ENCODE results near the gene MAN1C1.
"Not testable (repeated sequence)": the region's sequence is repeated elsewhere in the genome, so short reads cannot be mapped to it uniquely, and the experiment has no call there.

MAN1C1 gene

DNA sequence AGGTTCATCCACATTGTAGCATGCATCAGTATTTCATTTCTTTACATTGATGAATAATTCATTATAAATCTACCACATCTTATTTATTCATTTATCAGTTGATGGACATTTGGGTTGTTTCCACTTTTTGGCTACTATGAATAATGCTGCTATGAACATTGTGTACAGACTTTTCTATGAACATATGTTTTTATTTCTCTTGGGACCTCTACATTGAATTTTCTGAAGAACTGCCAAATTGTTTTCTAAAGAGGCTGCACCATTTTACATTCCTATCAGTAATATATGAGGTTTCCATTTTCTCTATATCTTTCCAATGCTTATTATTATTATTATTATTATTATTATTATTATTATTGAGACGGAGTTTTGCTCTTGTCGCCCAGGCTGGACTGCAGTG lies 102.1 kb downstream of the MAN1C1 start:
- no peak for ATAC-seq

DNA sequence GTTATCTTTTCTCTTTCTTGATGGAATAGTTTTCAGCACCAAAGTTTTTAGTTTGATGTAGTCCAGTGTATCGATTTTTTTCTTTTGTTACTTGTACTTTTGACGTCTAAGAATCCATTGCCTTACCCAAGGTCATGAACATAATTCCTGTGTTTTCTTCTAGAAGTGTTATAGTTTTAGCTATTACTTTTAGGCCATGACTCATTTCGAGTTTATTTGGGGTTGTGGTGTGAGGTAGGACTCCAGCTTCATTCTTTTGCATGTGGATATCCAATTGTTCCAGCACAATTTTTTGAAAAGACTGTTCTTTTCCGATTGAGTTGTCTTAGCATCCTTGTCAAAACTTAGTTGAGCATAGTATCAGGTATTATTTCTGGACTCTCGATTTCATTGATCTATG lies 104.0 kb downstream of the MAN1C1 start:
- no peak for ATAC-seq

DNA sequence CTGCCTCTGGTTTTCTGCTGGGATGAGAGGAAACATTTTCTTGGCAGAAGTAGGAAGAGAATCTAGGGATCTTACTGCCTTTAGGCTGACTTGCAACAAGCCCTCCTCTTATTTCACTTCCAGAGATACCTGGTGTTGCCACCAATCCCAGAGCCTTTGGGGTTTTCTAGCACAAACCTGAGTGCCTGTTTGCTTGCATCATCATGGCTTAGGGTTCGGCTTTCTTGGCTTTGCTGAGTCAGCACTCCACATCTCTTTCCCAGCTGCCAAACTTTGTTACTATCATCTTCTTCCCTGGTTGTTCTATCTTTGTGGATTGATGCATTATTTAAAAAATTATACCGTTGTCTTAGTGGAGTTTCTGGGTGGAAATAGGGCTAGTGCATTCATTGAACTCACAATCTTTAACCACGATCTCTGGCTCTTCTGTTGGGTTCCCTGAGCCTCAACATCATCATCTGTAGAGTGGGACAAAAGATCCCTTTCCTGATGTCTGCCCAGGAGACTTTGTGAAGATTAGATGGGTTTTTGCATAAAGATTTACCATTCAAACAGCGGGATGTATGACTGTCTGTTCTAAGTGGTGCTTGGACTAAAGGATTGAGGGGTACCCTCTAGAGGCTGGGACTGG lies 106.8 kb downstream of the MAN1C1 start:
- no peak for ATAC-seq

DNA sequence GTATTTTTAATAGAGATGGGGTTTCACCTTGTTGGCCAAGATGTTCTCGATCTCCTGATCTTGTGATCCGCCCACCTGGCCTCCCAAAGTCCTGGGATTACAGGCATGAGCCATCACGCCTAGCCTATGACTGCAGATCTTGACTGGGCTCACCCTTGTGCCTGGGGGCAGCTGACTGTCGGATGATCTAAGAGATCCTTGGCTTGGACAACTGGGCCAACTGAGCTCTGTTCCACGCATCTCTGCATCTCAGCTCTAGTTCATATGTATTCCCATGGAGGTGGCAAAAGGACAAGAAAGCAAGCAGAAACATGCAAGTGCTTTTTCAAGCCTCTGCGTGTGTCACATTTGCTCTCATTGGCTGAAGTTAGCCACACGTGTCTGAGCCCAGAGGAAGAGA lies 107.6 kb downstream of the MAN1C1 start:
- no peak for ATAC-seq

DNA sequence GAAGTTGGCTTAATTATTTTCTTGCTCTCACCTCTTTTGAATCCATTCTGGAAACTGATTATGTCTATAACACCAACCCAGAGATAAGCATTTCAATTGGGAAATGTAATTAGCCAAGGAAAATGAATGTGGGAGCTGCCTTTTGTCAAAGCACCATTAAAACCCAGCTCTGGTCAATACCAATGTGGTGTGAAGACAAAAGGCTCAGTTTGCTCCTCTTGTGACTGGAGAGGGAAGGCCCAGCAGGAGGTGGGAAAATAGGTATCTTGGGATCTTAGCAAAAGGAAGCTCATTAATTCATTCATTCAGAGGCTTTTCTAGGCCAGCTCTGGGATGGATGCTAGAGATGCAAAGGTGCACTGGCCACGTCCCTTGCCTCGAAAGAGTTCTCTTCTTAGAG lies 108.4 kb downstream of the MAN1C1 start:
- ATAC-seq: no peak

DNA sequence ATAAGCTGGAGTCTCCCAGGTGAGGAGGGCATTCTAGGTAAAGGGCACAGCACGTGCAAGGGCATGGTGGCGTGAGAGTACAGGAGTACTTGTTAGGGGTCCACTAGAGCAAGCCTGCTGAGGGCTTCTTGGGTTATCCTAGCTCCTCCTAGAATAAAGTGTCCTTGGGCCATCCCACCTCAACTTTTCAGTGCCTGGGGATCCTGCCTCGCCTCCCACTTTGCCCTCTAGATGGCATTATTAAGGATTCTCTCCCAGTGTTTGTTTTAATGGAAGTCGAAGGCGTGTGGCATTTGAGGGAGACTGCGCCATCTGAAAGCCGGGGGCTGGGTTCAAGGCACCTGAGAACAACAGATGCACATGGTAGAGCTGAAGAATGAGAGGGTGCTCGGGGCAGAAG lies 108.9 kb downstream of the MAN1C1 start:
- no peak for ATAC-seq

DNA sequence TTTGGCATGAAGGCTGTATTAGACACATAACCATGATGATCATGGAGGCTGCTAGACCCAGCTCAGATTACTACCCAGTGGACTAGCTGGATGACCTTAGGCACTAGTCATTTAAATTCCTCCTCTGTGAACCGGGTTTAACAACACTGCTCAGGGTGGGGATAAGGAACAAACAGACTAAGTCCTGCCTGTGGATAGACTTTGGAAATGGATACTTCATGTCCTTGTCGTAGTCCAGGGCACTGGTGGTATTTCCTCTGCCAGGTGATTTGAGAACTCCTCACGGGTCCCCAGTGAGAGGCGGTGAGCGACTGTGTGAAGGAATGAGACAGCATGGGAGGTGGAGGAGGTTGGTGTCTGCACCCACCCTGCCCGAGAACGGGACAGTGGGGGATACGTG lies 110.5 kb downstream of the MAN1C1 start:
- ATAC-seq: no peak

DNA sequence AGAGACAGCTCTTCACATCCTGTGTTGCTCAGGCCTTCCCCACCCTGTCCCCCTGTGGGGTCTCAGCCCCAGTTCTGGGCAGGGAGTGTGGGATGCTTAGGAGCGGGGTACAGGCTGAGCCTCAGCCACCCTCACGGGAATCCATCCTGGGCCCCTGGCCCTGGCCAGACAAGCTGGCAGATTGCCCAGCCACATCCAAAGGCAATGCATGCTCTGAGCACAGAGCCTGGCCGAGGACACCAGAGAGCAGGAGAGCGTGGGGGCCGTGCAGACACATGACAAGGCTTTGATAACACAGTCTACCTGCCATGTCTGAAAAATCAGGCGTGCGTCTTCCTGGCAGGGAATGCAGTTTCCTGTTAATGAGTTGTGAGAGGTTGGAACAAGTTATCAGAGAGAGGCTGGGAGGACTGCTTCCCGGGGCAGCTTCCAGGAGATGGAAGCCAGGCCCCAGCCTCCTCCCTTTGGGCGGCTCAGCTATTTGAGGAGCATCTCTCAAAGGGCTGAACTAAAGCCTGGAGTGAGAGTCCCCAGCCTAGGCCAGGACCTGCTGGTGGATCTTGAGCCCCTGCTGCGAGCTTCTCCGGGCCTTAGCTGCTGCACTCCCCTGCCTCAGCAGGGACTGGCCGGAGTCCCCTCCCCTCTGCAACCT lies 111.2 kb downstream of the MAN1C1 start:
- no peak for ATAC-seq

DNA sequence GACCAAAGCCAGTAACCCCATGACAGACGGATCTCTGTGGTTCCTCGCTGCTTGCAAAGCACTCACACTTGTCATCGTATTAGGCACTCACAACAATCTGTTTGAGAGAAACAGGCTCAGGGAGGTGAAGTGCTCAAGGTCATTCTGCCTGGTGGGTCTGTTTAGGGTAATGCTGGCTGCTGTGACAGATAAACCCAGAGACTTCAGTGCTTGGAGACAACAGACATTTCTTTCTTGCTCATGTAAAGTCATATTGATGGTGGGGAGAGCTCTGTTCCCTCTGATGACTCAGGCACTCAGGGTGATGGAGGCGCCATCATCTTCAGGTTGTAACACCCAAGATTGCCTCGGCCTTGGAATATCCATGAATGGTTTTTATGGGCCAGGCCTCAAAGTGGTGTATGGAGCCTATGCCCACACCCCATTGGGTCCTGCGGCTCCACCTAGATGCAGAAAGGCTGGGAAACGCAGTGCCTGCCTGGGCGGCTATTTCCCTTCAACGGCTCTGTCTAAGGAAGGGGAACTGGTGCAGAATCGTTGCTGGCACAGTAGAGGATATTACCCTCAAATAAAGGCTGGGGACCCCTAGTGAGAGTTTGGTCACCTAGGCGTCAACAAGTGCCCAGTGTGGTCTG lies 111.8 kb downstream of the MAN1C1 start:
- ATAC-seq: no peak

DNA sequence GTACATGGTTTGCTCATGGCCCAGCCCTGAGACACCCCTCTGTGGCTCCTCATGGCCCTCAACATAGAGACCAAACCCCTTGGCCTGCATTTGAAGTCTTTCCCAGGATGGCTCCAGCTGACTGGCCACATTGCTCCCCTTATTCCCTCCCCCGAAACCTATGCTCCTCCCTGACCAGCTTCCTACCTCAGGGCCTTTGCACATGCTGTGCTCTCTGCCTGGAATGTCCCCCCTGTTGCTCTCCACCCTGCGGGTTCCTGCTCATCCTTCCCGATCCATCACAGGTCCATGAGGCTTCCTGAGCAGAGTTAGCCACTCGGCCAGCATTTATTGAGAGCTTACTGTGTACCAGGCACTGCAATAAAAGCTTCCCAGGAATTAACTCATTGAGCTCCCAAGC lies 112.5 kb downstream of the MAN1C1 start:
- ATAC-seq: no peak

DNA sequence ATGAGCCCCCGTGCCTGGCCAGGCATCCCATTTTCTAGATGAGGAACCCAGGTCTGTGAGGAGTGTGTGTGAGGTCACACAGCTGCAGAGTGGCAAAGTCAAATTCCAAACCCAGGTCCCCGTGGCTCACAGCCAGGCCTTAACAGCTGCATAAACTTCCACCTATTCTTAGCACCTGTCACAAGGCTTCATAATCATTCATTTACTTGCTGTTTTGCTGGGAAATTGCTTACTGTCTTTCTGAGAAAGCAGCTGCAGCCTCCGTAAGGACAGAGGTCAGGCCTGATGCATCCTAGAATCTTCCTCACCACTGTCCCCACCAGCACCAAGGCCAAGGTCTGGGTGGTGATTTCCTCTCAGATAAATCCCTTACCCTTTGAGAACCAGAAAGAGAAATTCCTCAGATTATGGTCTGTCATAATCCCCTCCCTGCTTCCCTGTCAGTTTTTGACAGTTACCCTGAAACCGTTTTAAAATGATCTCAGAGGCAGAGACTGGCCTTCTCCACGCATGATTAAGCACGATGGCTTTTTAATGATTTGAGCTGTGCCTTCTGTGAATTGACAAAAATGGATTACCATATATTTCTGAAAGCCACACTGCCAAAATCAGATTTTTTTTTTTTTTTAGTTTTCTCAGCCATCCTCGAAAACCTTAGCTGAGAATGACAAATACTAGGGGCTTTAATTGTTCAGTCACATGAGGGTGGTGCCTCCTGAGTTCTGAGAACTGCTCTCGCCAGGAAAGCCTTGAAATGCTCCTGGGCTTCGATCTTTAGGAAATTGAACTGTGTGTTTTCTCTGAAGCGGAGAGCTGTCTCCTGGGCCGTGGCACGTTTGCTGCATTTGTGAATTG lies 113.4 kb downstream of the MAN1C1 start:
- no peak for ATAC-seq

DNA sequence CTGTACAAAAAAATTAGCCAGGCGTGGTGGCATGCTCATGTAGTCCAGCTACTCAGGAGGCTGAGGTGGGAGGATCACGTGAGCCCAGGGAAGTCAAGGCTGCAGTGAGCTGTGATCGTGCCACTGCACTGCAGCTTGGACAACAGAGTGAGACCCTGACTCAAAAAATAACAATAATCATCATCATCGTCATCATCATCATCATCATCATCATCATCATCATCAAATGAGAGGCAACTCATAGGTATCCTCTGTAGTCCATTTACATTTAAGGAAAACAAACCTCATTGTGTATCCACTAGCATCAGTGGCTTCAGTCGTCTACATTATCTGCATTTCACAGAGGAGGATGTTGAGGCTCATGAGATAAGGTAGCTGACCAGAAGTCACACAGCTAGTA lies 114.6 kb downstream of the MAN1C1 start:
- ATAC-seq: no peak

DNA sequence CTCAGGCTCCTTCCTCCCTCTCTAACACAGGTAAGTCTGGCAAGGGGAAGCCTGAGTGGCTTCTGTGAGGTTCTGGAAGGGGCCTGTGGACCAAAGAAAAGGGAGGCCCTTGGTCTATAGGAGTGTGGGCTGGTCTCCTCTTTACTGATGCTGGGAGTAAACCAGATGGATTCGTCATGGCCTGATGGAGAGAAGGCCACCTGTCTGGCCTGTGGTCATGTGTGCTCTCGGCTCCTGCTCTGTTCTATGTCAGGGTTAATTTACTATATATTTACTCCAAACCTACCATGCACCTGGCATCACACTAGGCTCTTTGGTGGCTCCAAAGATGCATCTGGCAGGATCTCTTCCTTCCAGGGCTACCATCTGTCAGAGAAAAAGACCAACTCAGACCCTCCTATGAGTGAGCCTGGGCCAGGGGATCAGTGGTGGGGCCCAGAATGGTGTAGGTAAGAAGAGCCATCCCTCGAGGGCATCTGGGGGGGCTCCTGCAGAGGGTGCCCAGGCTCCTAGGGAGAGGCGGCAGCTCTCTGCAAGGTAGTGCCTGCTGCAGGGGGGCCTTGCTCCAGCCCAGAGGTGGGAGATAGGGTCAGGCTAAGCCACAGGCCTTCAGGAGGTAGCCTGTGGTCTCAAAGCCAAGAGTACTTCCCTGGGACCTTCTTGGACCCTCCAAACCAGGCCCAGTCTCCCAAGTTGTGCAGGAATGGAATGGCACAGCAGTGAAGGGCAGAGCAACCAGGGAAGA lies 115.2 kb downstream of the MAN1C1 start:
- ATAC-seq: no peak

DNA sequence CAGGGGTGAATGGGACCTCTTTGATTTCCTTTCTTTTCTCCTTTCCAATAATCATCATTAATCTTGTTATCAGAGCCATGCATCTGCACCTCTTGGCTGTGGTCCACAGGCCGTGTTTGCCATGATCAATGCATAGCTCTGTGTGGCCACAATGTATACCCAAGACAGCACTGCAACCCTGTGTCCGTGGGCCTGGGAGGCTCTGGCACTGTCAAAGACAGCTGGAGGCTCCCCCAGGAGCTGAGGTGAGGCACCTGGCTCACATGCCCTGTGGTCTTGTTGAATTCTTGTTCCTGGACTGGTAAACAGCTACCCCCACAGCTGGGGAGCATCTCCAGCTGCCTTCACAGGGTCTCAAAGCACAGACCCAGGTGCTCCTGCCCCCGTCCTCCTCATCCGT lies 116.2 kb downstream of the MAN1C1 start:
- ATAC-seq: no peak

DNA sequence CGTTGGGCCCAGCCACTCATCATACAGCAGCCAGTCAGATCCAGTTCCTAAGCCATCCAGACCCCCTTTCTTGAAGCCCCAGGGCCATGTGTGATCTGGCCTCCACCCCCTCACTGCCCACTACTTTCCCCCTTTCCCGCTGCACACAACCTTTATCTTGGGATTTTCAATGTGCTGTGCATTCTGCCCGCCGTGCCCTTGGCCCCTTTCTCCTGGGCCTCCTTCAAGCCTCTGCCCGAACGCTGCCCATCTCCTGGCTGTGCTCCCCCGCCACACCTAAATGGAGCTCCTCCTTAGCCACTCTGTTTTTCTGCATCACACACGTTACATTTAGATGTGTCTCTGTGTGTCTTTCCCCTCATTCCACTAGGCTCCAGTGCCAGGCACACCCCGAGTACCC lies 116.7 kb downstream of the MAN1C1 start:
- no peak for ATAC-seq

DNA sequence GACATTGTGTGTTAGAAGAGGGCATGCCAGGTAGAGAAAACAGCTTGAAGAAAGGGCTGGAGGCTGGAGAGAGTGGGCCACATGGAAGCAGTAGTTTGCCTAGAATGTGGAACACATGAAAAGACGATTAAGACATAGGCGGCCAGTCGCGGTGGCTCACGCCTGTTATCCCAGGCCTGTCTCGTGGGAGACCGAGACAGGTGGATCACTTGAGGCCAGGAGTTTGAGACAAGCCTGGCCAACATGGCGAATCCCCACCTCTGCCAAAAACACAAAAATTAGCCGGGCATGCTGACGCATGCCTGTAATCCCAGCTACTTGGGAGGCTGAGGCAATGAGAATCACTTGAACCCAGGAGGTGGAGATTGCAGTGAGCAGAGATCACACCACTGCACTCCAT lies 118.4 kb downstream of the MAN1C1 start:
- ATAC-seq: not testable (repeated sequence)

DNA sequence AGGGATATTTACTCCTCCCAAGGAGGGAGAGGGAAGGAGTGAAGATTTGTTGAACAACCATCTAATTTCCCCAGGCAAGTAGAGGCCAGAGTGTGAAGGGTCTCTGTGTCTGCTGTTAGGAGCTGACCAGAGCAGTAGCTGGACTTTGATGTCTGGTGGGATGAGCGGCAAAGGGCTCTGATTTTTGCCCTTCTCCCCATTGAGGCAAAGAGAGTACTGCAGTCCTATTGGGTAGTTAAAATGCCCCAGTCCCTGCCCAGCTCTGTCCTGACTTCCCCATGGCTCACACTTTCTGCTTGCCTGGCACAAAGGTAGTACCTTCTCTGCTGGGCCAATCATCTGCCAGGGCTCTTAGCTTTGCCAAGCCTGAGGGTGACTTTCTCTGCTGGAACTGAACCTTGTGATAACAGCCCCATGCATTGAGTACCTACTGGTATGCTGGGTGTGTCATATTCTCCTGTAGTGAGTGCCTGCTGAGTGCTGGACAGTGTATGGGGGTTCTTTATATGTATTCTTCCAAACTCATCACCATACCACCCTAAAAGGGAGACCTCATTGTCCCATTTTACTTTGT lies 119.5 kb downstream of the MAN1C1 start:
- no peak for ATAC-seq

DNA sequence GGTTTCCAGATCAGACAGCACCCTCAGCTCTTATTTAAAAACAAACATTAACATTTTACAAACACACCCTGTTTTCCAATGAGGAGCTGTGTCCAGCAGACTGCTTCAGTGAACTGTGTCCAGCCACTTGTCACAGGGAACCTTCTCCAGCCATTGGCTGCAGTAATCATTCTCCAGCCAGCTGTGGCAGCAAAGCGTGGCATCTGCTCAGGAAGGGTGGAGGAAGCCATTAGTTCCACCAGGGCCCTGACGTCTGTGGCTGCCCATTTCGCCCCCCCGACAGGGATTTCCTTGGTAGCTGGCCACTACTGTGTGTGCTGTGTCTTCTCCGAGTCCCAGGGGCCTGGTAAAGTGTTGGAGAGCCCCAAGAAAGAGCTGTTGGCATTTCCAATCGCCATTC lies 120.5 kb downstream of the MAN1C1 start:
- no peak for ATAC-seq

DNA sequence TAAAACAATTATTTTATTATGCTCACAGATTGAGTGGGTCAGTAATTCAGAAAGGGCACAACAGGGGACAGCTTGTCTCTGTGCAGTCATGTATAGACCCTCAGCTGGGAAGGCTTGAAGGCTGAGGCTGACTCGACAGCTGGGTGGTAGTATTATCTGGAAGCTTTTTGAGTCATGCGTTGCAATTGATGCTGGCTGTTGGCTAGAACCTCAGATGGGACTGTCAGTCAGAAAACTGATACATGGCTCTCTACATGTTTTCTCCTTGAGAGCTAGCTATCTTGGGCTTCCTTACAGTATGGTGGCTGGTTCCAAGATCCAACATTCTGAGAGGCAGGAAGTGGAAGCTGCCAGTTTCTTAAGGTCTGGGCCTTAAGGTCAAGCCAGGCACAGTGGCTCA lies 121.9 kb downstream of the MAN1C1 start:
- ATAC-seq: no peak

DNA sequence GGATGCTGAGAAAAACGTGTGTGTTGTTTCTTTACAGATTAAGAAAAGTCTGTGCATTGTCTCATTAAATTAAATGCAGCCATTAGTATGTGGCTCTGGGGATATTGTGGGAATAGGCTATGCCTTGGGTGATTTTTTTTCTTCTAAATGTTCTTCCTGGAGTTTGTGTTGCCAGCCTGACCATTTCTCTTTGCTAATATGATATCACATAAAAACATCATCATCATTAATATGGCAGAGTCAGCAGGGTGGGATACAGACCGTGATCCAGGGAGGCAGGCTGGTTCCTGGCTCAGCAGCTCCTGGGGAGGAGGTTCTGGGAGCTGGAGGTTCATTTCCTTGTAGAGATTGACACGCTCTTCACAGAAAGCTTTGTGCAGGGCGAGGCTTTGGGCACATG lies 122.8 kb downstream of the MAN1C1 start:
- ATAC-seq: no peak

DNA sequence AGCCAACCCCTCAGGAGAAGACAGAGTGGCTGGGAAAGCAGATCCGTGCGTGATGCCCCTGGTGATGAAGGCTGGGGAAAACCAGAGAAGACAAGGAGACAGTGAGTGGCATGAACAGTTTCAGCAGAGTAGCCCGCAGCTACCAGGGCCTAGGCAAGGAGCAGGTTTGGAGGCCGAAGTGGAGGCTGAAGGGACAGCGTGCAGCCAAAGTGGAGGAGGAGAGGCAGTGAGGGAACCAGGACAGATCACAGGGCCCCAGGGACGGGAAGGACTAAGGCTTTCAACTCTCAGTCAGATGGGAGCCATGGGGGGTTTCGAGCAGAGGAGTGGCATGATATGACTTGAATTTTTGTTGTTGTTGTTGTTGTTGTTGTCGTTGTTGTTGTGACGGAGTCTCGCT lies 123.5 kb downstream of the MAN1C1 start:
- ATAC-seq: no peak

DNA sequence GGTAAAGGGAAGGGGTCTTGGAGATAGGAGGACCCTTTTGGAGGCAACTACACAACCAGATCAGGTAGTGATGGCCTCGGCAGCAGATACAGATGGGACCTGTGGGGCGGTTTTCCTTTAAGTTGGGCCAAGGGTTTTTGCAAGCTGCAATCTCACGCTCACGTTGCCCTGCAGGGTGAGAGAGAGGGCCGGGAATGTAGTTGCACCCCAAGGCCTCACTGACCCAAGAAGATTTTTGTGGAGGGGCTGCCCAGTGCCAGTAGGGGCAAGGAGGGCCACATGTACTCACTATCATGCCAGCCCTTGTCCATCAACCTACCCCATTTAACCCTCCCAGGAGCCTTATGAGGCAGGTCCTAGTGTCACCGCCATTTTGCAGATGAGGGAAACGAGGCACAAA lies 125.7 kb downstream of the MAN1C1 start:
- ATAC-seq: no peak
